Right ventricle myocardium inferior (tissue), 1 donor: ENCODE results near the gene SLC16A12. TPM values are rescaled to one million over a fixed set of nuclear protein-coding genes. Genes with fewer than 3 reads are reported as not detected.

Experiments used
- ATAC-seq: fragments of 200-7000 bp; cut with Tn5 transposase; one replicate; pipeline ENCODE4 v1.9.1; 2020; ENCODE audit warnings: mild to moderate bottlenecking, moderate library complexity
- DNase-seq: peaks from one replicate; pipeline ENCODE4 v3.0.0; 2021; ENCODE audit errors: missing footprints
- intact Hi-C: fragments of 100-400 bp; cut with DNase I; formaldehyde crosslinking; loops from one replicate; pipeline ENCODE4 v1.11.0; 2022
- total RNA-seq: library from RNA; stranded (reverse); fragmentation: NEBNext Ultra II Directional; extraction: Animal tissue kit (Norgen Biotek cat#: 25700); gene quantifications from one replicate; pipeline ENCODE4 v1.2.1, GENCODE V29; 2021
- donor health status: DM: no; HTN: yes; CAD: no; lungs with severe emphysema.

The SLC16A12 gene
- total RNA-seq, 1 donor from 2014 or later: 1.1 TPM

DNA sequence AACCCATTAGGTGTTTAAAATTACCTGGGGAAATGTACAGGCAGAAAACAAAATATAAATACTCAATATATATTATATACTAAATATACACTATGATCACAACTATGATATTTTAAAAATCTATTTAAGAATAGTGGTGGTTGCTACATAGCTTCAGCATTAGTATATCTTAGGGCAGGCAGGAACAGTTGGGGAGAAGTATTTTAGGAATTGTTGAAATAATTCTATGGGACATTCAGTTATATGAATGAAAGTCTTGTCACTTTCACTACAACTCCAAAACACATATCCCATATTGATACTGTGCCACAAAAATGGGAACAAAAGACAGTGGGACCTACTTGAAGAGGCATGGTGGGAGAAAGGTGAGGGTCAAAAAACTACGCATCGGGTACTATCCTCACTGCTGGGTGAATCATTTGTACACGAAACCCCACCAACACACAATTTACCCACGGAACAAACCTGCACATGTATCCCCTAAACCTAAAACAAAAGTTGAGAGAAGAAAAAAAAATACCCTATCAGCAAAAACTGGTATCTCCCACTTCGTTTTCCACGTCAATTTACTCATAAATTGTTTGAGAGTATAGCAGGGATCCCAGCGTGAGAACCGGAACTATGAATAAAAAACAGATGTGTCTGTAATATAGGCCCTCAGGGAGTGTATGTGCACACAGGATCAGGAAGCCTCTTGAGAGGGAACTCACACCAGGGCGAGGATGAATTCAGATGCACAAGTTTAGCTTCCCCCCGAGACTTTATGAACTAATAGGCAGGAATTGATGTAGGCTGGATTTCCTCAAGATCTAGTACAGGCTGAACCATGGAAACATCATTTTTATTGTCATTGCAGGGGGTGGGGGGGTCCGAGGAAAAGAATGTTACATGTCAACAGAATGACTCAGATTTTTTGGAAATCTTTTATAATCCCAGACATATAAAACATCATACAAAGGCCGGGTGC lies 16.2 kb downstream of the SLC16A12 start:
- intact Hi-C loops: loop anchor here (5.0 kb wide), 1 partner anchor 37 kb away; no protein-coding TSS in a partner anchor
- ATAC-seq (peak; percentile 66), DNase-seq (no peak)

DNA sequence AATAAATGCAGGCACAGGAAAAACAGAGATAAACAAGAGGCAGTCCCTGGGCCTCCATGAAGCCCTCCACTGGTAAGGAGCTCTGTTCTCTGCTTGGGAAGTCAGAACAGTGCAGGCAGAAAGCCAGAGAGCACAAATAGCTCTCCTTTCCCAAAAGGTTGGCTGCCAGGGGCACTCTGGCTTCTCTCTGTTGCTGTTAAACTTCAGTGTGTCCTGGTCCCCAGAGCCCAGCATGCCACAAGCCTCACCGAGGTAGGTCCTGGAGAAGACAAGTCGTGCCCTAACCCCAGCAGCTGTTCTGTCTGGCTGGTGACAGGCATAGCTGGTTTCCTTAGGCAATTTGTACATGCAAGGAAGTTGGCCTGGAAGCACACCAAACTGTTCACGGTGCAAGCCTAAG lies 17.3 kb downstream of the SLC16A12 start:
- ATAC-seq (no peak), DNase-seq (no peak)
- intact Hi-C loops: loop anchor here (5.0 kb wide), 1 partner anchor 36 kb away; no protein-coding TSS in a partner anchor

DNA sequence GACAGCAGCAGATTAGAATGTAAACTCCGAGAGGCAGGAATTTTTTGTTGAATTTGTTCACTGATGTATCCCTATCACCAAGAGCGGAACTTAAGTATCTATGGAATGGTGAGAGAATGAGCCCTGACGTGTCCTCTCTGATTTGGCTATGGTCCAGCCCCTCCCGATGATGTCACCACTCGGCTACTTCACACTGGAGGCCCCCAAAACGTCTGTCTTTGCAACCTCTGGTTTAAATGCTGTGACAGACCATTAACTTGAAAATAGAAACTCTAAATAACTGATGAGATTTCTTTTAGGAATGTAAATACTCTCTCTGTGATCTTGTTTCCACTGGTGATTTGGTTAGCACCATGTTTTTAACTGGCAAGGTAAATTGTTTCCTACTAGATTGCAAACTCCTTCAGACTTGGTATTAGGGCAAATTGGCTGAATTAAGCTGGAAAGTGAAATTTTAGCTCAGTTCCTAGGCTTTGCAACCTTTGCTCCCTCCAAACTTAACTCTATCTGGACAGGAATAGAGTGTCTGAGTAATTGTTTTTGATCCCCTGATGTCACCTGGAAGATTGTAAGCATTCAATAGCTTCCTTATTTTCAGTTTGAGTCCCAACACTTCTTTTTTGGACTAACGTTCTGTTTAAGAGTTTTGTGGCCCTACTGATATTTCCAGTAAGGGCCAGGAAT lies 19.1 kb downstream of the SLC16A12 start:
- intact Hi-C loops: loop anchor here (5.0 kb wide), 1 partner anchor 34 kb away; no protein-coding TSS in a partner anchor
- DNase-seq (no peak), ATAC-seq (peak; percentile 60)

DNA sequence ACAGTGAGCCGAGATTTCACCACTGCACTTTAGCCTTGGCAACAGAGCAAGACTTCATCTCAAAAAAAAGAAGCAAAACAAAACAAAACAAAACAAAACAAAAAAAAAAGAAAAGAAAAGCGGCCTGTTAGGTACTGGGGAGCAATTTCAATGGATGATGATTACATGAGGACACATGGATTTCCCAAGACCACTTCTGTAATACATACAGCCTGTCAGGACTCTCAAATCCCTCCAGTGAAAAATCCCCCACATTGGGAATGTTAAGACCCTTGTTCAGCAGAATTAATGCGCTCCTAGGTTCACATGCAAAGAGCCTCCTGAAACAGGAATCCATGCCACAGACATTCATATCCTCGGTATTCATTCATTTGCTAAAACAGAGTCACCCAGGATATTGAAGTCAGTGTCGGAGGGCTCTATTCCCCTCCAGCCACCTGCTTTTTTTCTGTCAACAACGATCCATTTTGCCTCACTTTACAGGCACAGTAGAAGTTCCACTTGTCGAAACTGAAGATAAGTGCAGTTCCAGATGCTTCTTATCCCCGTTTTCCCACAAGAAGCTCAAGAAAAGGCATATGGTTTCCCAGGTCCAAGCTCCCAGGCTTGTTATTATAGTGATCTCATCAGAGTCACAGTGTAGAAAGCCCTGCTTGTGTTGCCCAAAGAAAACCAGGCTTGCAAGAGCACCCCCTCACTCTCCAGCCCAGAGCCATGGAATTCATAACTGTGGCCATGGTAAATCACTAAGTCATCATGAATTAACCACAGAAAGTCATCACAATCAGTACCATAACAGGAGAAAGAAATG lies 20.2 kb downstream of the SLC16A12 start:
- peak; percentile 90 for ATAC-seq
- DNase-seq: no peak
- intact Hi-C loops: loop anchor here (5.0 kb wide), 1 partner anchor 33 kb away; no protein-coding TSS in a partner anchor

DNA sequence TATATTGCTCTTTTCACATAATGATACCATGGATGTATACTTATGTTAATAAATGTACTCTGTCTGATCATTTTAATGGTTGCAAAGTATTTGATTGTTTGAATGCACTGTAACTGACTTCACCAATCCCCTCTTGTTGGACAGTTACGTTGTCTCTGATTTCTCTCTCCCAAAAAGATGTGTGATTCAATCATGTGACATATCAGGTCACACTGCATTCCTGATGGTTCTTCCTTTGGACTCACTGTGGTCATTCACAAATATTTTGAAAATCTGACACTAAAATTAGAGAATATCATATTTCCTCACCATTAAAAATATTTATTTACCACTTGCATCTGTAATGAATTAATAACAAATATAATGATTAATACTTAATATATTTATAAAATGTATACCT lies 22.2 kb downstream of the SLC16A12 start:
- DNase-seq (no peak), ATAC-seq (no peak)
- intact Hi-C loops: no loop called here

DNA sequence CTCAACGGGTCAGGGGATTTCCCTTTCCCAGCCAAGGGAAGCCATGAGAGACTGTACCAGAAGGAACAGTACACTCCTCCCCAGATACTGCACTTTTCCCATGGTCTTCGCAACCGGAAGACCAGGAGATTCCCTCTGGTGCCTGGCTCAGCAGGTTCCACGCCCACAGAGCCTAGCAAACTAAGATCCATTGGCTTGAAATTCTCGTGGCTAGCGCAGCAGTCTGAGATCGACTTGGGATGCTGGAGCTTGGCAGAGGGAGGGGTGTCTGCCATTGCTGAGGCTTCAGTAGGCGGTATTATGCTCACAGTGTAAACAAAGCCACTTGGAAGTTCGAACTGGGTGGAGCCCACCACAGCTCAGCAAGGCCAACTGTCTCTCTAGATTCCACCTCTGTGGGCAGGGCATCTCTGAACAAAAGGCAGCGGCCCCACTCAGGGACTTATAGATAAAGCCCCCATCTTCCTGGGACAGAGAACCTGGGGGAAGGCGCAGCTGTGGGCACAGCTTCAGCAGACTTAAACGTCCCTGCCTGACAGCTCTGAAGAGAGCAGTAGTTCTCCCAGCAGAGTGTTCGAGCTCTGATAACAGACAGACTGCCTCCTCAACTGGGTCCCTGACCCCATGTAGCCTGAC lies 29.6 kb downstream of the SLC16A12 start:
- intact Hi-C loops: no loop called here
- ATAC-seq: no peak
- DNase-seq: no peak

DNA sequence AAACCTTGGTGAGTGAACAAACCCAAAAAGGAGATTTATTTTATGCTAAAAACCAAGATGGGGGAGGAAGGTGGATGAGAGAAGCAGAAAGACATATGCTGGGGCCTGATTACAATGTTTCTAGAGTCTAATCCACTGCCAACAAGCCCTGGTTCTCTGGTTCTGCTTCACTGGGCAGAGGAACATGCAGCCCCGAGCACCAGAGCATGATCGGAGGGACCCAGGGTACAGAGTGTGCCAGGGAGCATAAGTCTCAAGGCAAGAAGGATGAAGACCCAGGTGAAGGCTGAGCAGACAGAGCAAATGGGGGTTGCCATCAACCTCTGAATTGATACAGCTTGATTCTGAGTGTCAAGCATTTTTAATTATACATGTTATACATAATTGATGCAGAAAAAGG lies 30.7 kb downstream of the SLC16A12 start:
- DNase-seq (no peak), ATAC-seq (no peak)
- intact Hi-C loops: no loop called here

DNA sequence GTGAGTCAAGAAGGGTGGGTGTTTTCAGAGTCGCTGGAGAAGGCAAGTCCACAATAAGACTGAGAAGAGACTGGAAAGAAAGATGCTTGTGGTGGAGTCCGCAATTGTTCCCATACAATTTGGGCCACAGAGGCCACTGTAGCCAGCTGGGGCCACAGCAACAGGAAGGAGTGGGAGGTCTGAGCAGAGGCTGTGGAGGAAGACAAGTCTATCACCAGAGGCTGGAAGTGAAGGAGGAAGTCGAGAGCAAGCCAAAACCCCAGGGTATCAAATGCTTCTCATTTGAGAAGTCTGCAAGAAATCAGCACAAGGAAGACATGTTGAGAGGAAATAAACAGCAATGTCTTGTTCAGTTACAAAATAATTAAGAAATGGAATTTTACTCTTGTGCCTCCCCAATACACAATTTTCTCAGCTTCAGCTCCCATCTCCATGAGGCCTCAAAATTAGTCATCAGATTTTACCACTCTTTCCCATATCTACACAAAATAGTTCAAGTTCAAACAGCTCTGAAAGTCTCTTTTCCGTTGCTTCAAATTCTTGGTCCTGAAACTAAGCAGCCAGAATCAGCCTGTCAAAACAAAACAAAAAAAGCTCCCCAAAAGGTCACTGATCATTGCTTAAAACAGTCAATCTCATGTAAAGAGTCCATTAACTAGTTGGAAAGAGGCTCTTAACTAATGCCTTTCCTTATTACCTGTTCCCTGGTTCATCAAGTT lies 31.6 kb downstream of the SLC16A12 start:
- DNase-seq (no peak), ATAC-seq (no peak)
- intact Hi-C loops: no loop called here

DNA sequence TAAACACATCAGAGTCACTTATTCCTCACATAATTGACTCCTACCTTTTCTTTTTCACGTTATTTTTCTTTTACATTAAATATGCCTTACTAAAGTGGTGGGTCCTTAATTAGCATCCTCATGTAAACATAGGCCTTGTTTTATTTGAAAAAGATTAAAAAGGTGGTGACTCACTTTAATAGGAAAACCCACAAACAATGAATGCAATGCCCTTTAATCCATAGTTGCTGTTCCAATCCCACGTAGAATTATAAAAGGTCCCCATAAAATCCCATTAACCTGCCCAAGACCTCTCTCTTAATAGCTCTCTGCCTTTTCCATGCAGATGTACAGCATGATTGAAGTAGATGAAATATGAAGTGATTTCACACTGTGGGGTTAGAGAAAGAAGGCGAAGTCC lies 32.2 kb downstream of the SLC16A12 start:
- intact Hi-C loops: no loop called here
- DNase-seq (no peak), ATAC-seq (no peak)

DNA sequence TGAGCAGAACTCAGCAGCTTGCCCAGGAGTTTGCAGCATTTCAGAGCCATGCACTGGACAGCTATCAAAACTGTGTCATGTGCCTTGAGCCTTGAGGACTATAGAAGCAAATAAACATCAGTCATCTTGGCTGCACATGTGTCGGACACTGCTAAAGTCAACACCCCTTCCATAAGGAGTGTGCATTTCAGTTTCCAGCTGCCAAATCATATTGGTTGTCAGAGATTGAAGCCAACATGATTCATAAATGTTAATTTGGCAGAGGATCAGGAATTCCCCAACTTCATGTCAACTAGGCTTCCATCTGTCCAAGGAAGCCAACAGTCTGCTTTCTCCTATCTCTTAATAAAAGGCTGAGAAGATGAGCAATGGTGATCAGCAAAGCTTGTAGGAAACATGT lies 32.8 kb downstream of the SLC16A12 start:
- ATAC-seq (peak; percentile 37), DNase-seq (no peak)
- intact Hi-C loops: no loop called here

DNA sequence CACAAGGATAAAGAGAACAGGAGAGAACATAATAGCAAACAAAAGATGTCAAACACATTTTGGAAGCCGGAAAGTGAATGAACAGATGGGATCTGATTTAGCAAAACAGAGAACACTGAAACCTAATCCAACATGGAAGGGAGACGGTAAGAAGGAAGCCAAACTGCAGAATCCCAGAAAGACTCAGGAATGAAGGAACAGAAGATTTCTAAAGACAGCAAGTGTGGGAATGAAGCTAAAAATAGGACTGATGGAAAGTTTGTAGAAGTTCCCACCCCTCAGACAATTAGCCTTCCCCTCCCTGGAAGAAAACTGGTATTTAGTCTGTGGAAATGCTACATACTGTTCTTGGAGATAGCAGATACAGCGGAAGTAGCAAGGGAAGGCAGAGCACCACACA lies 40.8 kb downstream of the SLC16A12 start:
- intact Hi-C loops: no loop called here
- DNase-seq (no peak), ATAC-seq (peak; percentile 46)

DNA sequence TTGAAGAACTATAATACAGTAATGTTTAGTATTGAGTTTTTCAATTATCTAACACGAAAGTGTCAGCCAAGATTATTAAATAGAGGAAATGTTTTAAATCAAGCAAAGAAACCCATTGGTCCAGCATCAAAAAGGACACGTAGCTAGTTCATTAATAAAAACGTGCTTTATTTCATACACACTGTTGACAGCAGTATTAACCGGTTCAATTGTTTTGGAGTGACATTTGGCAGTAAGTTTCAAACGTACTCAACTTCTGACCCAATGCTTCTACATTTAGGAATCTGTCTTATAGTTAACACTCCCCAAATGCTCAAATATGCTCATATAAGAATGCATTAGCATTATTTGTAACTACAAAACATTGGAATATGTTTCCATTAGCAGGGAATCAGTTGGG lies 41.3 kb downstream of the SLC16A12 start:
- DNase-seq (no peak), ATAC-seq (peak; percentile 28)
- intact Hi-C loops: no loop called here

DNA sequence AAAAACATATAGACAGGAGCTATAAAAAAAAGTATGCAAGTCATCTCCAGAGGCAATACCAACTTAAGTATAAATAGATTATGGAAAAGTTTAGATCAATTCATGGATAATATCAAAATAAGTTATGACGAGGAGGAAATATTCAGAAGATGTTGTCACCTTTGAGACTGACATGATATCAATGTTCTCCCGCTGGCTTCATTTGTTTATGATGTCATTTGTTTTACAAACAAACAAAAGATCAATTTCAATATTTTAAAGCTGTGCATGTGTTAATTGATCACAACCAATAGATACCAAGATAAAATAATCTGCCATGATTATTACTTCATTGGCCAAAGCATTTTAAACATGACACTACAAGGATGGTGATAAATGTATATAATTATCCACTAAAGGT lies 43.5 kb downstream of the SLC16A12 start:
- DNase-seq (no peak), ATAC-seq (no peak)
- intact Hi-C loops: no loop called here

DNA sequence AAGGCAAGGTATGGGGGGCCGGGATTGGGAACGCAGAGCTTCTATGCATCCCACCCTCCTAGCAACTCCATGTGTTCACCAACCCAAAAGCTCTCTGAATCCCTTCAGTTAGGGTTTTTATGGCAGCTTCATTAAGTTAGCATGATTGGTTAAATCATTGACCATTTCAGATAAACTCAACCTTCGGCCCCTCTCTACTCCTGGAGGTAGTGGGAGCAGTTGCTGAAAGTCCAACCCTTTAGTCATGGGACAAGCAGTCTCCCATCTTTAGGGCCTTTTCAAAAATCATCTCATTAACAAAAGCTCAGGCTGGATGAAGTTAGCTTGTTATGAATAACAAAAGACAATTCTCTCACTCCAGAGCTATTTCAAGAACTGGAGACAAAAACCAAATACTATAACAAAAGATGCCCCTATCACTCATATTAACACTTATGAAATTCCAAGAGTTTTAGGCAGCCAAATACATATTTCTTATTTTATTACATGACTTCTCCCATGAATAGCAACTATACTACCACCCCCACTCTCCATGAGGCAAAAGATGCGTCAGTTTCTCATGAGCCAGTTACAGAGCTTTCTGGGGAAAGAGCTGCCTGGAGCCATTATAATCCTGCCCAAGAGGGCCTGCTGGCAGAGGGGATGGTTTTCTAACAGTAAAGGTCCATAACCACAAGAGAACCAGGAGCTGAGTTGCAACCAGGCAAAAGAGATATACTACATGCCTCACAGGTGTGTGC lies 44.6 kb downstream of the SLC16A12 start:
- ATAC-seq (no peak), DNase-seq (no peak)
- intact Hi-C loops: no loop called here

DNA sequence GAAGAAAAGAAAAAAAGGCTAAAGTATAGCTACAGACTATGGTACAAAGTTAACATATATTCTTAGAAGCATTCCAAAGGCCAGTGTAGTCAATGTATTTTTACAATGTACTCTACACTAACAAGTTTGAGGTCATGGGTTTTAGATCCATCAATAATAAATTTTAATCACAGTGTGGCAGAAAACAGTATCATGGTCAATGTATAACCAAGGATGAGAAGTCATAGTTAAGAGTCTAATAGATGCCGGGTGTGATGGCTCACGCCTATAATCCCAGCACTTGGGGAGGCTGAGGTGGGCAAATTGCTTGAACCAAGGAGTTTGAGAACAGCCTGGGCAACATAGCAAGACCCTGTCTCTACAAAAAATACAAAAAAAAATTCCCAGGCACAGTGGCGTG lies 53.1 kb downstream of the SLC16A12 start:
- ATAC-seq (no peak), DNase-seq (no peak)
- intact Hi-C loops: loop anchor here (5.0 kb wide), 1 partner anchor 35 kb away; no protein-coding TSS in a partner anchor

DNA sequence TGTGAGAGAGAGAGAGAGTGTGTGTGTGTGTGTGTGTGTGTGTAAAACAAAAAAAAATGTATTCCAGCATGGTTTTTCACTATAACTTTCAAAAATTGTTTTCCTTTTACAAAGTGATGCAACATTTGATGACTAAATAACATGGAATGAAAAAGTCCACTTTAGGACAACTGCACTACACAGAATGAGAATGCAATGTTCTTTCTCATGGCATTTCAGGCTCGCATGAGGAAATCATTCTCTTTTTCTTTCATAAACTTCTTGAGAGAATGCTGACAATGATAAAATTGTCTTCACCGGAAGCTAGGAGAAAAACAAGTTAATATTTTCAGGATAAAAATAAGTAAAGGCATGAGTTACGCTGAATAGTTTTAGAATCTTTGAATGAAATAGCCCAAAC lies 53.7 kb downstream of the SLC16A12 start:
- intact Hi-C loops: loop anchor here (5.0 kb wide), 1 partner anchor 36 kb away; no protein-coding TSS in a partner anchor
- DNase-seq: no peak

DNA sequence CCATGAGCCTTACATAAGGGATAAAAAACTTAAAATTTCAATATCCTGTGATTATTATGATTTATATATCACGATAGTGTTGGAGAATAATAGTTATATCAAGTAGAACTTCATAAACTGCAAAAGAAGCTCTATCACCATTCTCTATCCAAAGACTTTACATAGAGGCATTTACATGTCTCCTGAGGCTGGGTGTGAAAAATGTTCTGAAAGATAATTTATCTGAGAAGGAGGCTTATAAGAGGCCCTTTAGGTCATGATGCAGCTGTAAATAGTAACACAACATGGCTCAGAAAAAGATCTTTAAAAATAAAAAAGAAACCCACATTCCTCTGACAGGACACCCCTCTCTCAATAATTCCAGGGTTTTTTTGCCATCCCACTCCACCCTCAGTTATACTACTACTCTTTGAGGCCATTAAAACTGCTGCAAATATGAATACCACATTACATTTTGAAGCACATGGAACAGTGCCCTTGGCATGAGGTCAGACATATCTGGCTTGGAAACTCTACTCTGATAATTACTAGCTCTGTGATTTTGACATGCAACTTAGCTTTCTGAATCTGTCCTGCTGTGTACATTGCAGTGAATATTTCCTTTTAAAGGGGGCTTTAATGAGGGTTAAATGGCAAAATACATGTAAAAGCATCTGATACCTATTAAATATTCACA lies 55.5 kb downstream of the SLC16A12 start:
- ATAC-seq (peak; percentile 56), DNase-seq (no peak)
- intact Hi-C loops: loop anchor here (5.0 kb wide), 1 partner anchor 37 kb away; no protein-coding TSS in a partner anchor

More for the DNA sequence above, 53.7 kb downstream of the SLC16A12 start:
- ATAC-seq: peak; percentile 58
